ENCODE measurements around the gene SEC23B.

Gene SEC23B

GRCh38 chr20:18571578-18571977 is 63.8 kb downstream of the SEC23B start:
- POLR2A ChIA-PET: no interaction called here
- no peak for TF ChIP-seq CTCF (IDR thresholded peaks at IDR 0.05; ENCODE audit: control extremely low read depth, extremely low read depth, low read depth, missing control alignments)
- DNase-seq (ENCODE audit: extremely low spot score): no peak
- CTCF ChIA-PET: interaction anchor here (1.2 to 1.9 kb wide), 3 partner anchors 8 to 24 kb away, joined by 3 to 8 read pairs (median 4); no protein-coding TSS in a partner anchor

- ChIA-PET CTCF (no interaction called here), POLR2A (no interaction called here)
- TF ChIP-seq CTCF (IDR thresholded peaks at IDR 0.05; ENCODE audit: control extremely low read depth, extremely low read depth, low read depth, missing control alignments): no peak
- DNase-seq (ENCODE audit: extremely low spot score): no peak
Measured at GRCh38 chr20:18577942-18578341, 70.2 kb downstream of the SEC23B start.

- POLR2A ChIA-PET: no interaction called here
- TF ChIP-seq CTCF (IDR thresholded peaks at IDR 0.05; ENCODE audit: control extremely low read depth, extremely low read depth, low read depth, missing control alignments): no peak
- DNase-seq (ENCODE audit: extremely low spot score): no peak
- CTCF ChIA-PET: no interaction called here
Measured at GRCh38 chr20:18578581-18578980, 70.8 kb downstream of the SEC23B start.

GRCh38 chr20:18580012-18580411 is 72.3 kb downstream of the SEC23B start:
- no peak for DNase-seq (ENCODE audit: extremely low spot score)
- no peak for TF ChIP-seq CTCF (IDR thresholded peaks at IDR 0.05; ENCODE audit: control extremely low read depth, extremely low read depth, low read depth, missing control alignments)
- CTCF ChIA-PET: interaction anchor here (0.8 to 1.0 kb wide), 2 partner anchors 9 to 11 kb away, joined by 3 read pairs; no protein-coding TSS in a partner anchor
- POLR2A ChIA-PET: no interaction called here

GRCh38 chr20:18585134-18585533 is 77.4 kb downstream of the SEC23B start:
- ChIA-PET POLR2A (no interaction called here), CTCF (interaction anchor here (2.0 kb wide), 1 partner anchor 10 kb away, joined by 4 read pairs; no protein-coding TSS in a partner anchor)
- DNase-seq (ENCODE audit: extremely low spot score): no peak
- no peak for TF ChIP-seq CTCF (IDR thresholded peaks at IDR 0.05; ENCODE audit: control extremely low read depth, extremely low read depth, low read depth, missing control alignments)

- DNase-seq (ENCODE audit: extremely low spot score): peak; percentile 95
- POLR2A ChIA-PET: no interaction called here
- peak; percentile 66 for TF ChIP-seq CTCF (IDR thresholded peaks at IDR 0.05; ENCODE audit: control extremely low read depth, extremely low read depth, low read depth, missing control alignments)
- CTCF ChIA-PET: interaction anchor here (1.0 to 1.9 kb wide), 5 partner anchors 11 to 171 kb away, joined by 3 to 10 read pairs (median 3); no protein-coding TSS in a partner anchor
Measured at GRCh38 chr20:18587665-18588573, 80.2 kb downstream of the SEC23B start, which contains the start of gene DTD1. TSS of gene DTD1 (plus strand) at chr20:18588054. CDS start at chr20:18588073, 19 bp downstream.

Measured in GM10248 (cell line).